Measurements from ENCODE around the gene TDRD12.

DNA sequence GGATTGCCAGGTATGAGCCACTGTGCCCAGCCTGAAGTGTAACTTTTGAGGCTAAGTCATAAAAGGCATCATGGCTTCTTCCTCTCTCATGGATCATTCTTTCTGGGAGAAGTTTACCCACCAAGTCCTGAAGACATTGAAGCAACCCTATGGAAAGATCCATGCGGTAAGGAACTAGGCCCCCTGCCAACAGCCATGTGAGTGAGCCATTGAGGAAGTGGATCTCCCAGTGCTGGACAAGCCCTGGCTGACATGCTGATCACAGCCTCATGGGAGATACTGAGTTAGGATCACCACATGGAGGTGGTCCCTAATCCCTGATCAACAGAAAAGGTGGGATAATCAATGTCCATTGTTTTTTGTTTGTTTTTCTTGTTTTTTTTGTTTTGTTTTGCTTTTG lies 31.3 kb upstream of the TDRD12 start:
- TF ChIP-seq, protein P1, sequence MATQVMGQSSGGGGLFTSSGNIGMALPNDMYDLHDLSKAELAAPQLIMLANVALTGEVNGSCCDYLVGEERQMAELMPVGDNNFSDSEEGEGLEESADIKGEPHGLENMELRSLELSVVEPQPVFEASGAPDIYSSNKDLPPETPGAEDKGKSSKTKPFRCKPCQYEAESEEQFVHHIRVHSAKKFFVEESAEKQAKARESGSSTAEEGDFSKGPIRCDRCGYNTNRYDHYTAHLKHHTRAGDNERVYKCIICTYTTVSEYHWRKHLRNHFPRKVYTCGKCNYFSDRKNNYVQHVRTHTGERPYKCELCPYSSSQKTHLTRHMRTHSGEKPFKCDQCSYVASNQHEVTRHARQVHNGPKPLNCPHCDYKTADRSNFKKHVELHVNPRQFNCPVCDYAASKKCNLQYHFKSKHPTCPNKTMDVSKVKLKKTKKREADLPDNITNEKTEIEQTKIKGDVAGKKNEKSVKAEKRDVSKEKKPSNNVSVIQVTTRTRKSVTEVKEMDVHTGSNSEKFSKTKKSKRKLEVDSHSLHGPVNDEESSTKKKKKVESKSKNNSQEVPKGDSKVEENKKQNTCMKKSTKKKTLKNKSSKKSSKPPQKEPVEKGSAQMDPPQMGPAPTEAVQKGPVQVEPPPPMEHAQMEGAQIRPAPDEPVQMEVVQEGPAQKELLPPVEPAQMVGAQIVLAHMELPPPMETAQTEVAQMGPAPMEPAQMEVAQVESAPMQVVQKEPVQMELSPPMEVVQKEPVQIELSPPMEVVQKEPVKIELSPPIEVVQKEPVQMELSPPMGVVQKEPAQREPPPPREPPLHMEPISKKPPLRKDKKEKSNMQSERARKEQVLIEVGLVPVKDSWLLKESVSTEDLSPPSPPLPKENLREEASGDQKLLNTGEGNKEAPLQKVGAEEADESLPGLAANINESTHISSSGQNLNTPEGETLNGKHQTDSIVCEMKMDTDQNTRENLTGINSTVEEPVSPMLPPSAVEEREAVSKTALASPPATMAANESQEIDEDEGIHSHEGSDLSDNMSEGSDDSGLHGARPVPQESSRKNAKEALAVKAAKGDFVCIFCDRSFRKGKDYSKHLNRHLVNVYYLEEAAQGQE (IDR thresholded peaks at IDR 0.05; ENCODE audit: low read depth), result no peak
- TF ChIP-seq EP300 (IDR thresholded peaks at IDR 0.05; ENCODE audit: borderline replicate concordance), result no peak
- no peak for TF ChIP-seq CEBPB (IDR thresholded peaks at IDR 0.05)
- TF ChIP-seq, protein P2, sequence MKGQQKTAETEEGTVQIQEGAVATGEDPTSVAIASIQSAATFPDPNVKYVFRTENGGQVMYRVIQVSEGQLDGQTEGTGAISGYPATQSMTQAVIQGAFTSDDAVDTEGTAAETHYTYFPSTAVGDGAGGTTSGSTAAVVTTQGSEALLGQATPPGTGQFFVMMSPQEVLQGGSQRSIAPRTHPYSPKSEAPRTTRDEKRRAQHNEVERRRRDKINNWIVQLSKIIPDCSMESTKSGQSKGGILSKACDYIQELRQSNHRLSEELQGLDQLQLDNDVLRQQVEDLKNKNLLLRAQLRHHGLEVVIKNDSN (IDR thresholded peaks at IDR 0.05), result no peak
- no peak for TF ChIP-seq ZBTB7A (IDR thresholded peaks at IDR 0.05; ENCODE audit: low read depth)
- TF ChIP-seq YY1 (IDR thresholded peaks at IDR 0.05; ENCODE audit: low read depth), result no peak
- TF ChIP-seq, protein P3, sequence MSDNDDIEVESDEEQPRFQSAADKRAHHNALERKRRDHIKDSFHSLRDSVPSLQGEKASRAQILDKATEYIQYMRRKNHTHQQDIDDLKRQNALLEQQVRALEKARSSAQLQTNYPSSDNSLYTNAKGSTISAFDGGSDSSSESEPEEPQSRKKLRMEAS (IDR thresholded peaks at IDR 0.05), result no peak
- no peak for TF ChIP-seq FOXM1 (IDR thresholded peaks at IDR 0.05; ENCODE audit: borderline replicate concordance, low read depth)
